K562 (cell line): ENCODE measurements around the gene ATP6V0E1. TPM values are rescaled to one million over a fixed set of nuclear protein-coding genes. Genes with fewer than 3 reads are reported as not detected.
"Not testable (repeated sequence)": the region's sequence is repeated elsewhere in the genome, so short reads cannot be mapped to it uniquely, and the experiment has no call there.

Experiments used
- ATAC-seq: fragments of 200-7000 bp; cut with Tn5 transposase; 3 replicates; pipeline ENCODE4 v1.9.1; 2020; ENCODE audit warnings: moderate library complexity
- BruUV-seq: library from RNA; stranded (reverse); fragments of 400-500 nt; replicated peaks from 2 replicates; lab custom pipeline; 2021; lab: Mats Ljungman, UMichigan
- CTCF ChIA-PET: fragments of 300-600 bp; formaldehyde crosslinking; extraction: SDS; loops from one replicate; lab custom pipeline; 2021; ENCODE audit warnings: low intra/inter-chr PET ratio; lab: Yijun Ruan, JAX
- POLR2A ChIA-PET: fragments of 300-600, 350-650 bp; sonication (Branson Sonifier 250); formaldehyde crosslinking; extraction: SDS; loops from one replicate; lab custom pipeline; 2021; ENCODE audit warnings: antibody characterized with exemption, inconsistent platforms; lab: Yijun Ruan, JAX
- DNase-seq, 4 experiments: peaks; one replicate each; pipeline versions ENCODE4 v3.0.0 to v3.0.0-alpha.2; 2011 to 2018; ENCODE audit warnings: low spot score in 3 of 4, mixed read lengths in 3 of 4; ENCODE audit errors: extremely low read depth in 1 of 4
- FAIRE-seq: peaks from 2 replicates; lab custom pipeline; 2011; peaks lifted over from hg19 to GRCh38; lab: Jason Lieb, UNC
- H2AFZ ChIP-seq: 2 replicates; pipeline ENCODE4 v1.6.0; 2011; ENCODE audit warnings: low read depth, low read length, control low read depth, inconsistent platforms
- H3K27ac ChIP-seq: fragments of 200-600 bp; 3 replicates; pipeline ENCODE4 v1.8.0; 2011; ENCODE audit warnings: low read depth, mild to moderate bottlenecking, control low read depth, inconsistent platforms, low read length, moderate library complexity, mixed read lengths; ENCODE audit errors: extremely low read depth
- H3K27me3 ChIP-seq, 2 experiments: fragments of 300-600 bp in 1 of 2; 2 replicates in 1 of 2; 3 replicates in 1 of 2; pipeline versions ENCODE4 v1.6.0 to v1.8.0; 2011; ENCODE audit warnings: inconsistent platforms in 2 of 2, low read length in 2 of 2, mild to moderate bottlenecking in 1 of 2, mixed read lengths in 1 of 2, moderate library complexity in 1 of 2; ENCODE audit not compliant: control insufficient read depth in 2 of 2, insufficient read depth in 2 of 2
- H3K36me3 ChIP-seq: fragments of 300-600 bp; 3 replicates; pipeline ENCODE4 v1.8.0; 2011; ENCODE audit warnings: mild to moderate bottlenecking, low read length, inconsistent platforms; ENCODE audit not compliant: control insufficient read depth, insufficient read depth
- H3K4me1 ChIP-seq, 2 experiments: fragments of 200-600 bp in 1 of 2; replicated peaks in 1 of 2; 2 replicates in 1 of 2; 3 replicates in 1 of 2; pipeline versions ENCODE4 v1.5.1 to v1.8.0; 2011; ENCODE audit warnings: inconsistent platforms in 2 of 2, low read length in 2 of 2, mild to moderate bottlenecking in 1 of 2, mixed read lengths in 1 of 2, moderate library complexity in 1 of 2; ENCODE audit not compliant: control insufficient read depth in 2 of 2, insufficient read depth in 2 of 2
- H3K4me2 ChIP-seq: 2 replicates; pipeline ENCODE4 v1.6.1; 2011; ENCODE audit warnings: low read length, control low read depth, inconsistent platforms, mixed read lengths; ENCODE audit not compliant: insufficient read depth
- H3K4me3 ChIP-seq: fragments of 200-600 bp; sonication (generic), shearing (Covaris generic); 2 replicates; pipeline ENCODE4 v1.5.1; 2016; ENCODE audit warnings: control low read depth, inconsistent platforms
- H3K79me2 ChIP-seq: fragments of 200-600 bp; 3 replicates; pipeline ENCODE4 v1.8.0; 2011; ENCODE audit warnings: low read length, inconsistent platforms; ENCODE audit not compliant: control insufficient read depth, insufficient read depth
- H3K9ac ChIP-seq, 2 experiments: 2 replicates each; pipeline versions ENCODE4 v1.6.0 to v1.6.1; 2011; ENCODE audit warnings: low read depth in 2 of 2, low read length in 2 of 2, control low read depth in 1 of 2, inconsistent platforms in 1 of 2, mild to moderate bottlenecking in 1 of 2, mixed read lengths in 1 of 2; ENCODE audit not compliant: insufficient read depth in 1 of 2
- H3K9me1 ChIP-seq: one replicate; pipeline ENCODE4 v1.6.0; 2011; ENCODE audit warnings: inconsistent platforms, mild to moderate bottlenecking, low read length, moderate library complexity; ENCODE audit not compliant: control insufficient read depth, insufficient read depth
- H3K9me3 ChIP-seq: replicated peaks from 2 replicates; pipeline ENCODE4 v1.5.1; 2011; ENCODE audit warnings: low read depth, low read length, inconsistent platforms; ENCODE audit not compliant: control insufficient read depth, insufficient read depth
- H4K20me1 ChIP-seq: replicated peaks from 2 replicates; pipeline ENCODE4 v1.6.1; 2011; ENCODE audit warnings: low read length, inconsistent platforms, mixed read lengths; ENCODE audit not compliant: control insufficient read depth, insufficient read depth
- CBFA2T3 ChIP-seq: fragments of 450-650 bp; IDR thresholded peaks from 2 replicates; pipeline ENCODE4 v1.6.1; 2017
- CTBP1 ChIP-seq: fragments of 450-650 bp; IDR thresholded peaks from 2 replicates; pipeline ENCODE4 v1.6.1; 2016; ENCODE audit warnings: borderline replicate concordance
- CTCF ChIP-seq, 3 experiments: IDR thresholded peaks in 2 of 3; conservative IDR thresholded peaks in 1 of 3; 2 replicates each; pipeline ENCODE4 v1.5.1; 2011 to 2012; ENCODE audit warnings: low read length in 3 of 3, mild to moderate bottlenecking in 3 of 3, control low read depth in 2 of 3, improper control_type of control experiment in 1 of 3, inconsistent platforms in 1 of 3, low read depth in 1 of 3, mixed read lengths in 1 of 3, moderate library complexity in 1 of 3; ENCODE audit not compliant: insufficient read depth in 2 of 3
- FOXJ2 ChIP-seq: fragments of 200-800 bp; sonication (Bioruptor generic); IDR thresholded peaks from 2 replicates; pipeline ENCODE4 v1.6.1; 2016; ENCODE audit warnings: missing genetic modification characterization, missing compliant biosample characterization
- FOXP4 ChIP-seq: sonication (generic); formaldehyde crosslinking; IDR thresholded peaks from 2 replicates; pipeline ENCODE4 v1.8.0; 2022; ENCODE audit warnings: mild to moderate bottlenecking, missing genetic modification reagents, borderline replicate concordance
- GATA2 ChIP-seq: sonication (generic); formaldehyde crosslinking; IDR thresholded peaks from 2 replicates; pipeline ENCODE4 v1.4.0; 2020; ENCODE audit warnings: mild to moderate bottlenecking, missing genetic modification reagents
- TCF3 ChIP-seq: sonication (generic); formaldehyde crosslinking; IDR thresholded peaks from 2 replicates; pipeline ENCODE4 v1.4.0; 2020; ENCODE audit warnings: mild to moderate bottlenecking, missing genetic modification reagents
- ZNF695 ChIP-seq: fragments of 450-650 bp; formaldehyde crosslinking; IDR thresholded peaks from 2 replicates; pipeline ENCODE4 v1.4.0; 2020; ENCODE audit warnings: mild to moderate bottlenecking, moderate library complexity
- WGBS: fragments of 100-300 bp; shearing (Covaris generic); methylation state at CpG from one replicate; pipeline ENCODE4 v1.1.6; 2016; ENCODE audit warnings: low coverage, mixed read lengths; ENCODE audit not compliant: insufficient coverage; ENCODE audit errors: missing lambda C conversion rate; 5-methylcytosine and 5-hydroxymethylcytosine counted together
- in situ Hi-C: fragments of 300-500 bp; cut with MboI; formaldehyde crosslinking; loops from 4 replicates; pipeline ENCODE4 v1.15.0; 2018; ENCODE audit warnings: inconsistent platforms, mixed read lengths
- intact Hi-C: fragments of 100-400 bp; cut with micrococcal nuclease; formaldehyde crosslinking; loops from 2 replicates; pipeline ENCODE4 v1.14.2; 2022
- polyA plus RNA-seq, 8 experiments: library from polyadenylated mRNA; depleted of rRNA in 4 of 8; stranded (reverse) in 5 of 8; unstranded in 3 of 8; fragments of >200 nt; fragmentation: Nextera tagmentation in 2 of 8; fragmentation: Illumina TruSeq in 1 of 8; extraction: Ambion mirVana in 2 of 8; extraction: Trizol in 1 of 8; gene quantifications; 2 replicates each; pipeline versions ENCODE4 v1.2.1 to v1.2.3, GENCODE V29; 2011 to 2014; ENCODE audit warnings: inconsistent platforms in 1 of 8, missing spikeins in 1 of 8
- total RNA-seq, 7 experiments: library from RNA; depleted of rRNA in 6 of 7; stranded (reverse); fragments of >200 nt in 6 of 7; fragmentation: Illumina TruSeq in 2 of 7; extraction: Trizol in 2 of 7; gene quantifications; 2 replicates each; pipeline versions ENCODE4 v1.2.1 to v1.2.3, GENCODE V29; 2011 to 2021; ENCODE audit warnings: low replicate concordance in 1 of 7

The ATP6V0E1 gene
- total and polyA plus RNA-seq, 9 of the 15 experiments (the other 6 are each of a cell fraction or from before 2014, with no cell fraction given): 63.8 to 395 (median 112) TPM

DNA sequence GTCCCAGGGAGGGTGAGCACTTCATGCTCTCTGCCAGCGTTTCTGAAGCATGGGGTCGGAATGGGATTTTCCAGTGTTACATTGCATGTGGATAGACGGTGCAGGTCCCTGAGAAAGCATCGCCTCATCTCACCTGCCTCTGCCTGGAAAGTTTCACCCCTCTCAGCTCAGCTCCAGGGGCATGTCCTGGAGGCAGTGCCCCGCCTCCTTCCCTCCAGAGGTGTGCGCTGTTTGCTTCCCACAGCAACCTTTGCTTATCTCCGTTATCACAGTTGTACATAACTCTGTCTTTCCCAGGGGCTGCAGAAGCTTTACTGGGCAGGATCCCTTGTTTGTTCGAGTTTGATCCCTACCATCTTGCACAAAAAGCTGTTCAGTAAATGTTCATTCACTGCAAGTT is 61.9 kb downstream of the ATP6V0E1 start:
- H3K36me3 ChIP-seq: no peaks in the 10 kb centered on the region
- in situ Hi-C loops (no loop called here), intact Hi-C loops (no loop called here)
- H3K4me1 ChIP-seq: peaks cover 0 to 7% of the 10 kb centered on the region in 2 experiments; a peak in 3 of 5 replicates
- 0 out of 6 replicates have a peak, but pooled peaks of 1 of the 3 experiments have one; percentile 6 for TF ChIP-seq CTCF (IDR thresholded peaks at IDR 0.05 in 2 of 3, conservative IDR thresholded peaks at IDR 0.05 in 1 of 3; ENCODE audit: insufficient read depth in 2 of 3, low read depth in 1 of 3, low read length in 3 of 3)
- TF ChIP-seq FOXJ2 (tag): 0 out of 2 replicates have a peak, but pooled peaks have one; percentile 28
- TF ChIP-seq FOXP4: no peak
- TF ChIP-seq GATA2 (CRISPR knock-in tag): 0 out of 2 replicates have a peak, but pooled peaks have one; percentile 38
- TF ChIP-seq TCF3 (CRISPR knock-in tag): peak; percentile 42
- peak; percentile 13; the same call in 1 of the 2 replicates for TF ChIP-seq CBFA2T3
- TF ChIP-seq ZNF695 (CRISPR knock-in tag): no peak
- TF ChIP-seq CTBP1: peak; percentile 41; the same call in 1 of the 2 replicates
- no peaks in the 10 kb centered on the region for H3K27me3 ChIP-seq
- no peaks in the 10 kb centered on the region for H4K20me1 ChIP-seq
- H2AFZ ChIP-seq: no peak overlapping the region
- H3K9ac ChIP-seq: peak overlapping the region in 1 of 2 experiments; percentile 63; a peak in 1 of 4 replicates
- H3K9me1 ChIP-seq: no peaks in the 10 kb centered on the region
- peak overlapping the region; percentile 22; the same call in 1 of the 2 replicates for H3K4me2 ChIP-seq
- no peaks in the 10 kb centered on the region for H3K9me3 ChIP-seq
- DNase-seq (peak; percentile 38 to 57 (median 50)), ATAC-seq (peak; percentile 77), FAIRE-seq (peak; percentile 11)
- CTCF ChIA-PET: no interaction called here
- POLR2A ChIA-PET: interaction anchor here (0.5 to 1.8 kb wide), 4 partner anchors 8 to 1800 kb away, joined by 3 to 4 read pairs (median 4); no protein-coding TSS in a partner anchor
- H3K27ac ChIP-seq: no peak overlapping the region
- H3K4me3 ChIP-seq: no peak overlapping the region
- H3K79me2 ChIP-seq: no peaks in the 10 kb centered on the region
- no TSS peak for BruUV-seq
- 18% methylated on average over 8 of the region's 8 CpGs for WGBS

- H3K4me3 ChIP-seq, ATAC-seq, H2AFZ ChIP-seq, H3K4me2 ChIP-seq, H3K9me1 ChIP-seq, FAIRE-seq, BruUV-seq, H3K9ac ChIP-seq, H3K36me3 ChIP-seq, CTCF ChIA-PET, DNase-seq, H3K27me3 ChIP-seq, intact Hi-C loops, H3K9me3 ChIP-seq, in situ Hi-C loops, H4K20me1 ChIP-seq, H3K27ac ChIP-seq, H3K79me2 ChIP-seq: not testable (repeated sequence)
- 37% methylated on average over 8 of the region's 12 CpGs for WGBS
- peaks cover 3 to 12% of the 10 kb centered on the region in 2 experiments; a peak in 3 of 5 replicates for H3K4me1 ChIP-seq
- POLR2A ChIA-PET: interaction anchor here (0.6 to 1.8 kb wide), 3 partner anchors 8 to 1085 kb away, joined by 3 to 4 read pairs (median 3); no protein-coding TSS in a partner anchor
These were observed 63.7 kb downstream of the ATP6V0E1 start for GRCh38 chr5:173047096-173047837.
